GM19455 (cell line): ENCODE results near the gene GIGYF2.

Source experiments
- ATAC-seq: cut with Tn5 transposase; IDR thresholded peaks from one replicate; pipeline ENCODE4 v1.9.1; 2021; ENCODE audit not compliant: unreplicated experiment

The GIGYF2 gene

DNA sequence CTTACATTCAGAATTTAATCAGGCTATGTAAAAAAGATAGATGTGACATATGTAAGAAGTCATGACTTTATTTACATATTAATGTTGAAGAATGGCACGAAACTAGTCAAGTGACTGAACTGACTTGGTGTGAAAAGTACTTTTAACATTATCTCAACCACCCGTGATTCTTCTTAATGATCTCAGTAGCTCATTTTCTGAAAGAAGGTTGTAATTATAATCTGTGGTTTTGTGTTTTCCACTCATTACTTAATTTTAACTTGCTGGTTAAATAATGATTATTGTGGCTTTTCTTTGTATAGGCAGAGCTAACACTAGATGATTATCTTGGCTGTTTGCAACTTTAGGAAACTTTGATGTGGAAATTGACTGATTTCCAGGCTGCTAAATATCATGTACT lies 60.8 kb downstream of the GIGYF2 start:
- no peak for ATAC-seq

DNA sequence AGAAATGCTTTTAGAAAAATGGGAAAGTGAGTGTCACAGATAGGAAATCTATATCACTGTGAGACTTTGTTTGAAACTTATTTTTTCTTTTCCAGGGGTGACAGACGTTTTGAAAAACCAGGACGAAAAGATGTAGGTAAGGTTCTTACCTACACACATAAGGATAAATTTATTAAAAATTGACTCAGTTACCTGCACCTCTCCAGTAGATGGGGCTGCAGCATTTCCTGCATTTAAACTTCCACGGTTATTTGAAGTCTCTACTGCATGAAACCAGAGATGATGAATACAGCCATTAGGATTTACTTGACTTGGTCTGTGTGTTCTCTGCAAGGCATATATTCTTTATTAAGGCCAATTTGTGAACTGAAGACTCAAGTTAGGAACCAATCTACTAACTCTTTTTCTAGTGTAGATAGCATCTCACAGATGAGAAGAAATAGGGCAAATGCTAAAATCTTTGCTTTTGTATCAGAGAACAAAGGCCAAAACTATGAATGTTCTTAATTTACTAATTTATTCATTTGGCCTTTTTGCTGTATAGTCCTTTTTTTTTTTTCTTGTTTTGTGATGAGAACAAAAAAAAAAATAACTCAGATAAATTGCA lies 64.3 kb downstream of the GIGYF2 start:
- no peak for ATAC-seq

- ATAC-seq, result no peak
These were observed 70.7 kb downstream of the GIGYF2 start for GRCh38 chr2:232767866-232768265.

- ATAC-seq, result no peak
These were observed 73.1 kb downstream of the GIGYF2 start for GRCh38 chr2:232770207-232770606.

DNA sequence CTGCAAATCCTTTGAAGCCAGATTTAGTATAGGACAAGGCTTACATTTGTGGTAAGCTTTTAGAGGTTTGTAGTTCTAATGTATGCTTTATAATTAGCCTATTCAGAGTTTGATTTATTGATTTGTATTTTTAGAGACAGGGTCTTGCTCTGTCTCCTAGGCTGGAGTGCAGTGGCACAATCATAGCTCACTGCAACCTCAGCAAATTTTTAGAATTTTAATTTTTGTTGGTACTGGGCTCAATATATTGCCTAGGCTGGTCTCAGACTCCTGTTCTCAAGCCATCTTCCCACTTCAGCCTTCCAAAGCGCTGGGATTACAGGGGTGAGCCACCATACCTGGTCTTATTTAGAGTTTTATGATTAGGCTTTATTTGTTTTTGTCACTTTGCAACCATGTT lies 74.7 kb downstream of the GIGYF2 start:
- no peak for ATAC-seq

DNA sequence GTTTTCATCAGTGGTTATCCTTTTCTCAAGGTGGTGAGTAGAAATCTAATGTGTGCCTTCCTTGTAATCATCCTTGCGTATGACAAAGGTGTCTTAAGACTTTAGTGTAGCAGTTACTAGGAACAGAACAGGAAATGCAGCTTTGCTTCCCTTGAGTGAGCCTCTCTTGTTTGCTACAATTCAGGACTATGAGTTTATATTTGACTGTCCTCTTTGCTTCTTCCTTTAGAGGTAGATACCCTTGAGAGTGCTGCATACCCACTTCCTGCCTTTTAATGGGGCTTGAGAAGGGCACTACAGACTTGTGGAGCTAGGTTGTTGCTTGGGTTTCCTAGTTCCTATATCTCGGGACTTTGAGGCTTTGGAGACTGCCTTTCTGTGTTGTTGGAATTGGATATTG lies 75.4 kb downstream of the GIGYF2 start:
- ATAC-seq, result no peak

GRCh38 chr2:232773815-232774214 lies 76.7 kb downstream of the GIGYF2 start:
- ATAC-seq, result no peak

GRCh38 chr2:232776435-232776834 lies 79.3 kb downstream of the GIGYF2 start, which contains the start of gene KCNJ13:
TSS of gene KCNJ13 (minus strand) at chr2:232776565. CDS start at chr2:232771362, 5,203 bp downstream.
- no peak for ATAC-seq

DNA sequence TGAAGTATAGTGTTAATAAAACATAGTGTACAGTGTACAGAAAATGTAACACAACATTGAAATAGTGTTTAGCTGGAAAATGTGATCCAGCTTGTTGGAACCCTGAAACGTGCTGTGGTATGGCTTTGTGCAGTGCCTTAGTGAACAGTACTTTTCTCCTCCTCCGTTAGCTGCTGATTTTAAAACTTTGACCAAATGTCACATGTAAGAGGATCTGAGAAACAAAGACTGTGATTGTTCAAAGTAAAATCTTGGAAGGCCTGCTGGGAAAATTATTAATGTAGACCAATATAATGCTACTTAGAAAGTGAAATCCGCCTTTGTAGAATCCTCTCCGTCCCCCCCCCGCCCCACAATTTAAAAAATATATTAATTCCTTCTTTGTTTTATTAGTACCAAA lies 80.1 kb downstream of the GIGYF2 start:
- ATAC-seq, result no peak

- ATAC-seq, result no peak
These were observed 82.3 kb downstream of the GIGYF2 start for GRCh38 chr2:232779465-232779864.

DNA sequence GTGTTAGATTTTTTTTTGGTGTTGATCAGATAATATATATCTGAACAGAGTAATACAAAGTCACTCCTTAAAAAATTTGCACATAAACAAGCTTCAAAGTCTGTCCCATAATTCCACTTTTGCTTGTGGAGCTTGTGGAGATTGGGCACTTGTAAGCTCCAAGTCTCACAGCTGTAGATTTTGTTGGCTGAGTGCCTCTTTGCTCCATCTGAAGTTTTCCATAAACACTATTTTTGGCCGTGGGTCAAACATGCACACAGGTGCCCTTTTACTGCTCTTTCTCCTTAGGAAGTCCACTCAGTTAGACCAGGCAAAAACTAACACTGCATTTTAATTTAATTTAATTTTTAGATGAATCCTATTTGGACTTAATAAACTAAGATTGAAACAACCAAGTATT lies 82.8 kb downstream of the GIGYF2 start:
- ATAC-seq, result no peak

GRCh38 chr2:232781765-232782164 lies 84.6 kb downstream of the GIGYF2 start:
- ATAC-seq, result no peak

DNA sequence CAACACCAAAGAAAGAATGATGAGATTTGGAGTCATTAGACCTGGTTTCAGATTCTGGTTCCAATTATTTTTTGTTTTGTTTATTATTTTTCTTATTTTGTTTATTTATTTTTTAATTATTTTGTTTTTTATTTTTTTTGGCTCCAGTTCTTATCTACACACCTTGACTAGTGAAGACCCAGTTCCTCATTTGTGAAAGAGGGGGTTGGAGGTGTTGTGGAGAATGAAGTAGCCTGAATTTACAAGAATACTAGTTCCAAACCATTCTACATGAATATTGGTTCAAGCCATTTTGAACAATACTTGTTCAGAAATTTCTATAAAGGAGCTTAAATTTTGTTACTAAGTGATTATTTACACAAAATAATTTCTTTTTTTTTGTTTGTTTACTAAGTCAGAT lies 86.1 kb downstream of the GIGYF2 start:
- ATAC-seq, result no peak

DNA sequence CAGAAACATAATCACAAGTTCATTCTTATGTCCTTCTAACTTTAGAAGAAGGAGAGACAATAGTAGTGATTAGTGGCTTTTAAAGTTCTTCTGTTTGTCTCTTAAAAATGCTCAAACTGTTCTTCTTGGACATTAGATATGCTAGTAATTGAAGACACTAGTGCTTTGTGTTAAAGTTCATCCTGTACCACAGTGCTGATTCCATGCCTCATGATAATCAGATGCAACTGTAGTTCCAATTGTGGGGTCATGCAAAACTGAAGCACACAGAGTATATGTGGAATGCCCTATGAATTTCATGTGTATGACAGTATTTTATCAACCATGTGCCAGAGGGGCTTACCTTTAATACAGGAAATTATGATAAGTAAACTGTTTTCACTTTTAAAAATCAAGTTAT lies 90.7 kb downstream of the GIGYF2 start:
- no peak for ATAC-seq

DNA sequence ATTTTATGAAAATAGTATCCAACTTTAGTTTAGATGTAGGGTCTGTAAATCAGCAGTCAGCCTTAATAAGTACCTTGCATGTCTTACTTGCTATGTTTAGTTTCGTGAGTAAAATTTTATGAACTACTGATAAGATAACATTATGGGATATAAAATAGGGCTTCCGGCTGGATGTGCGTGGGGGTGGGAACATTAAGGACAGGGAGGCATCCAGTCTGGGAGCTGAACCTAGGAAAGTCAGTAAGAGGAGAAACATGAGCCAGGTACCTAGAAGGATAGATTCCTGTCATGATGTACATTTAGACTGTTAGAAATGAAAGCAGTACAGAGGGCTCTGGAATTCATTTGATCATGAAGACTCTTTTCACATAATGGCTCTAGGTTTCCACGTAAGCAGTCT lies 92.0 kb downstream of the GIGYF2 start:
- ATAC-seq, result no peak

GRCh38 chr2:232791518-232791917 lies 94.4 kb downstream of the GIGYF2 start:
- no peak for ATAC-seq

- no peak for ATAC-seq
These were observed 96.1 kb downstream of the GIGYF2 start for GRCh38 chr2:232793271-232793670.

DNA sequence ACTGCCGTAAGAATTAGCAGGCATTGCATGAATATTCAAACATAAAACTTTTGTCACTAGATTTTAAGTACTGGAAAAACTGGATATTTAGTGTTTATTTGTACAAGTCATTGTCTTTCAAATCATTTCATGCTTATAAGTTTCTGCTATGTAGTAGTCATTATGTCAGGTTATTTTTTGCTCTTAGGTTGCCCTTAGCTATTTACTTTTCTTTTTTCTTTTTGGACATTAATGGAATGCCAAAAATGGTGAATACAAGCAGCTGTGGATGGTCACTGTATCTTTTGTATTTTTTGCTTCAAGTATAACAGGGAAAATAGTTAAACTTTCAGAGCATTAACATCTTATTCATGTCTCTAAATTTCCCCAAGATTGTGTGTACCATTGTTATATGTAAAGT lies 97.8 kb downstream of the GIGYF2 start:
- no peak for ATAC-seq

- no peak for ATAC-seq
These were observed 98.8 kb downstream of the GIGYF2 start for GRCh38 chr2:232795920-232796319.

DNA sequence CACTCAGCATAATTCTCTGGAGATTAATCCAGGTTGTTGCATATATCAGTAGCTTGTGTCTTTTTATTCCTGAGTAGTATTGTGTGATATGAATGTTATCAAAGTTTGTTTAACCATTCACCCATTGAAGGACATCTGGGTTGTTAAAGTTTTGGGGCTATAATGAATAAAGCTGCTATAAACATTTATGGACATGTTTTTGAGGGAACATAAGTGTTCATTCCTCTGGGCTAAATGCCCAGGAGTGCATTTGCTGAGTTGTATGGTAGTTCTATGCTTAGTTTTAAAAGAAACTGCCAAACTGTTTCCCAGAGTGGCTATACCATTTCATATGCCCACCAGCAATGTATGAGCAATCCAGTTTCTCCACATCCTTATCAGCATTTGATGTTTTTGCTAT lies 101.1 kb downstream of the GIGYF2 start:
- ATAC-seq, result no peak

- no peak for ATAC-seq
These were observed 103.0 kb downstream of the GIGYF2 start for GRCh38 chr2:232800166-232800565.

DNA sequence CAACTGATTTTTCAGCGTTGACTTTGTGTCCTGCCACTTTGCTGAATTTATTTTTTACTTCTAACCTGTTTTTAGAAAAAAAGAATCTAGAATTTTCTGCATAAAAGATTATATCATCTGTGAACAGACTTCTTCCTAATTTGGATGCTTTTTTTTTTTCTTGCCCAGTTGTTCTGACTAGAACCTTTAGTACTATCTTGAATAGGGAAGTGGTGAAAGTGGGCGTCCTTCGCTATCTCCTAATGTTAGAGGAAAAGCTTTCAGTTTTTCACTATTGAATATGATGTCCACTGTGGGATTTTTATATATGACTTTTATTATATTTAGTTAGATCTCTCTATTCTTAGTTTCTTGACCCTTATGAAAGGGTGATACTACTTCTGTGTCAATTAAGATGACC lies 105.0 kb downstream of the GIGYF2 start:
- no peak for ATAC-seq

DNA sequence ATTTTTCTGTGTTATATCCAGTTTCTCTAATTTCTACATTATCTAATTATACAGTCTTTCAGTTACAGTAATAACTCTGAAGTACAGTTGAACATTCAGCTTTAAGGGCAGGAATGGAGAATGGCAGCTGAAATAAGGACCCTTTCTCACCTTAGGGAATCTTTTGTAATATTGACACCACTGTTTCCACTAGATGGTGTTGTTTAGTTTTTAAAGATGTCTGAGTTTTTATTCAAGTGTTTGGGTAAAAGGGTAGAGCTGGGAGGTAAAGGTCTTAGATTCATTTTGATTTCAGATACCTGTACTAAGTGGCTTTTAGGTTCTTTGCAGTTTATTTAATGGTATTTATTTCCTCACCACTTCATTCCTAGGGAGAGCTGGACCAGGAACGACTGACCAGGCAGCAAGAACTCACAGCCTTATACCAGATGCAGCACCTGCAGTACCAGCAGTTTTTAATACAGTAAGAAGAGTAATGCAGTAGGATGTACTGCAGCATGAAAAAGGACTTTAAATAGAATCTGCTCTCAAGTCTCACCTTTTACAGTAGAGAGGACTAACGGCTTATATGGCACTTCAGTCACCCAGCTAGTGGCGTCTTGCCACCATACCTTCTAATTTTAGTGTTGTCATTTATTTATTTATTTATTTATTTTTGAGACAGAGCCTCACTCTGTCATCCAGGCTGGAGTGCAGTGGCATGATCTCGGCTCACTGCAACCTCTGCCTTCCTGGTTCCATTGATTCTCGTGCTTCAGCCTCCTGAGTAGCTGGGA lies 112.4 kb downstream of the GIGYF2 start:
- ATAC-seq, result no peak
